OCI-LY3 (cell line): Measurements from ENCODE around the gene STYXL1.

Experiments
- H2AFZ ChIP-seq: fragments of 200-600, 300-600 bp; shearing (Covaris generic); 2 replicates; pipeline ENCODE4 v1.6.0; 2014; ENCODE audit warnings: antibody characterized with exemption, low read depth, low read length
- H3K27ac ChIP-seq: fragments of 200-600, 300-600 bp; sonication (generic); 2 replicates; pipeline ENCODE4 v1.5.1; 2014; ENCODE audit warnings: mild to moderate bottlenecking, low read length, moderate library complexity, mixed read lengths
- H3K27me3 ChIP-seq: fragments of 200-600, 300-600 bp; sonication (generic); 2 replicates; pipeline ENCODE4 v1.6.1; 2014; ENCODE audit warnings: low read depth, low read length, mixed read lengths
- H3K36me3 ChIP-seq: fragments of 200-600, 300-600 bp; sonication (generic); replicated peaks from 2 replicates; pipeline ENCODE3; 2014; ENCODE audit warnings: low read depth, low read length, mixed read lengths
- H3K4me1 ChIP-seq: fragments of 300-600, 200-600 bp; sonication (generic); 2 replicates; pipeline ENCODE4 v1.6.1; 2014; ENCODE audit warnings: low read length, mixed read lengths
- H3K4me2 ChIP-seq: fragments of 200-600, 300-600 bp; sonication (generic); 2 replicates; pipeline ENCODE4 v1.6.1; 2014; ENCODE audit warnings: low read length, mixed read lengths
- H3K4me3 ChIP-seq: fragments of 300-600, 200-600 bp; sonication (generic); 2 replicates; pipeline ENCODE4 v1.5.1; 2014; ENCODE audit warnings: antibody characterized with exemption, mild to moderate bottlenecking, low read length, moderate library complexity
- H3K79me2 ChIP-seq: fragments of 300-600, 200-600 bp; shearing (Covaris generic); 2 replicates; pipeline ENCODE4 v1.6.1; 2014; ENCODE audit warnings: mild to moderate bottlenecking, low read length, mixed read lengths
- H3K9ac ChIP-seq: fragments of 300-600, 200-600 bp; shearing (Covaris generic); 2 replicates; pipeline ENCODE4 v1.6.0; 2014; ENCODE audit warnings: mild to moderate bottlenecking, low read length, moderate library complexity
- H3K9me3 ChIP-seq: fragments of 200-600, 300-600 bp; shearing (Covaris generic); 2 replicates; pipeline ENCODE4 v1.6.1; 2014; ENCODE audit warnings: low read length, mixed read lengths; ENCODE audit not compliant: insufficient read depth
- H4K20me1 ChIP-seq: fragments of 200-600, 300-600 bp; sonication (generic); 2 replicates; pipeline ENCODE4 v1.6.1; 2016; ENCODE audit warnings: low read length, mixed read lengths; ENCODE audit not compliant: insufficient read depth
- CTCF ChIP-seq: fragments of 200-600, 300-600 bp; sonication (generic); IDR thresholded peaks from 2 replicates; pipeline ENCODE4 v1.5.1; 2014; ENCODE audit warnings: antibody characterized with exemption, low read length, low read depth
- EZH2phosphoT487 ChIP-seq: fragments of 200-600 bp; shearing (Covaris generic); IDR thresholded peaks from 2 replicates; pipeline ENCODE4 v1.6.1; 2018; ENCODE audit warnings: antibody characterized with exemption, mixed run types, low read depth

Gene STYXL1

GRCh38 chr7:75998038-75998437 lies 49.8 kb downstream of the STYXL1 start:
- Histone ChIP-seq H3K27ac (no peak overlapping the region), H2AFZ (no peak overlapping the region), H3K4me3 (no peak overlapping the region), H3K36me3 (no peaks in the 10 kb centered on the region), H4K20me1 (no peaks in the 10 kb centered on the region), H3K79me2 (no peaks in the 10 kb centered on the region), H3K4me2 (no peak overlapping the region), H3K9me3 (no peaks in the 10 kb centered on the region), H3K9ac (no peak overlapping the region), H3K4me1 (peaks cover 3% of the 10 kb centered on the region; the same call in 1 of the 2 replicates), H3K27me3 (no peaks in the 10 kb centered on the region)
- no peak for TF ChIP-seq EZH2phosphoT487
- TF ChIP-seq CTCF: no peak

- Histone ChIP-seq H3K79me2 (no peaks in the 10 kb centered on the region), H3K36me3 (no peaks in the 10 kb centered on the region), H3K27me3 (no peaks in the 10 kb centered on the region), H3K4me2 (no peak overlapping the region), H4K20me1 (no peaks in the 10 kb centered on the region), H3K4me3 (no peak overlapping the region), H2AFZ (no peak overlapping the region), H3K9ac (no peak overlapping the region), H3K27ac (no peak overlapping the region), H3K9me3 (no peaks in the 10 kb centered on the region), H3K4me1 (peaks cover 3% of the 10 kb centered on the region; the same call in 1 of the 2 replicates)
- TF ChIP-seq CTCF: no peak
- no peak for TF ChIP-seq EZH2phosphoT487
These were observed 51.3 kb downstream of the STYXL1 start for GRCh38 chr7:75996476-75996875.

GRCh38 chr7:75995996-75996395 lies 51.8 kb downstream of the STYXL1 start:
- Histone ChIP-seq H3K9ac (no peak overlapping the region), H3K36me3 (no peaks in the 10 kb centered on the region), H3K4me3 (no peak overlapping the region), H4K20me1 (no peaks in the 10 kb centered on the region), H3K79me2 (no peaks in the 10 kb centered on the region), H3K4me2 (no peak overlapping the region), H2AFZ (no peak overlapping the region), H3K9me3 (no peaks in the 10 kb centered on the region), H3K4me1 (peaks cover 3% of the 10 kb centered on the region; the same call in 1 of the 2 replicates), H3K27ac (no peak overlapping the region), H3K27me3 (no peaks in the 10 kb centered on the region)
- TF ChIP-seq CTCF (no peak), EZH2phosphoT487 (no peak)

GRCh38 chr7:75995052-75995471 lies 52.7 kb downstream of the STYXL1 start:
- Histone ChIP-seq H3K79me2 (no peaks in the 10 kb centered on the region), H3K9me3 (no peaks in the 10 kb centered on the region), H3K4me3 (peak overlapping the region; percentile 96), H3K4me2 (peak overlapping the region; percentile 74), H3K4me1 (peaks cover 6% of the 10 kb centered on the region; the same call in 1 of the 2 replicates), H3K9ac (peak overlapping the region; percentile 42; the same call in 1 of the 2 replicates), H3K36me3 (no peaks in the 10 kb centered on the region), H3K27ac (no peak overlapping the region), H3K27me3 (no peaks in the 10 kb centered on the region), H2AFZ (peak overlapping the region; percentile 55; the same call in 1 of the 2 replicates), H4K20me1 (no peaks in the 10 kb centered on the region)
- TF ChIP-seq CTCF (no peak), EZH2phosphoT487 (no peak)
